NCI-H82 treated with DMSO at 0.1 percent for 48 hours (cell line): ENCODE data around the gene PTPRT.

Source experiments
- DNase-seq: peaks from one replicate; lab custom pipeline; 2025; ENCODE audit not compliant: unreplicated experiment; lab: John Stamatoyannopoulos, UW

Gene PTPRT

GRCh38 chr20:42920776-42921175 lies 268.9 kb downstream of the PTPRT start:
- no peak for DNase-seq

GRCh38 chr20:42919316-42919715 lies 270.4 kb downstream of the PTPRT start:
- DNase-seq = no peak

DNA sequence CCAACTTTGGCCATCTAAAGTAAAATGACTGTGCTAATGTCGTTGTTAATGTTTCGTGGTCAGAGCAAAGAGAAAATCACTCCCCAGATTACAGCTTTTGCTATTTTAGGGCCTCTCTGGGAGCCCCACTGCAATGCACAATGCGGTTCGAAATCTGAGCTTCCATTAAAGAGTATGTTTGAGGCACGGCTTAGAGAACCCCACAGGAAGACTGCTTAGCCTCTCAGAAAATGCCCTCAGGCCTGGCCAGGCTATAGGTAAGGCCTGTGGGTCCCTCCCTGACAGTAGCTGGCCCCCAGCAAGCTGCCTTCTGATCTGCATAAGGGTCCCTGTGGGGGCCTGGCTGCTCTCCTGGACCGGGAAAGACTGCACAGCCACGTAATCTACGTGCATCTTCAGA lies 274.6 kb downstream of the PTPRT start:
- no peak for DNase-seq

DNA sequence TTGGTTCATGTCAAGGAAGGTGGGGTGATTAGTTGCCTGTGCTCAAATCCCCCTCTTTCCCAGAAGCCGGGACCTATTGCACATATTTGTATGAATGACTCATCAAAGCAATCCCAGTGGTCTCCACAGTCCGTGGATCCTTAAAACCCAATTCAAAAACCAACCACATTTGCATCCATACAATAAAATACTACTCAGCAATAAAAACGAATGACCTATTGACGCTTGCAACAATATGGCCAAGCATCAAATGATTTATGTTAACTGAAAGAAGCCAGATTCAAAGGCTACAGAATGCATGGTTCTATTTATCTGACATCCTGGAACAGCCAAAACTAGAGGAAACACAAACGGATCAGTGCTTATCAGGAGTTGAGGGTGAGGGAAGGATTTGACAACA lies 275.4 kb downstream of the PTPRT start:
- no peak for DNase-seq

GRCh38 chr20:42910808-42911207 lies 278.9 kb downstream of the PTPRT start:
- peak; percentile 64 for DNase-seq

GRCh38 chr20:42907730-42908129 lies 282.0 kb downstream of the PTPRT start:
- no peak for DNase-seq

GRCh38 chr20:42906120-42906519 lies 283.6 kb downstream of the PTPRT start:
- no peak for DNase-seq

GRCh38 chr20:42902509-42902908 lies 287.2 kb downstream of the PTPRT start:
- no peak for DNase-seq

DNA sequence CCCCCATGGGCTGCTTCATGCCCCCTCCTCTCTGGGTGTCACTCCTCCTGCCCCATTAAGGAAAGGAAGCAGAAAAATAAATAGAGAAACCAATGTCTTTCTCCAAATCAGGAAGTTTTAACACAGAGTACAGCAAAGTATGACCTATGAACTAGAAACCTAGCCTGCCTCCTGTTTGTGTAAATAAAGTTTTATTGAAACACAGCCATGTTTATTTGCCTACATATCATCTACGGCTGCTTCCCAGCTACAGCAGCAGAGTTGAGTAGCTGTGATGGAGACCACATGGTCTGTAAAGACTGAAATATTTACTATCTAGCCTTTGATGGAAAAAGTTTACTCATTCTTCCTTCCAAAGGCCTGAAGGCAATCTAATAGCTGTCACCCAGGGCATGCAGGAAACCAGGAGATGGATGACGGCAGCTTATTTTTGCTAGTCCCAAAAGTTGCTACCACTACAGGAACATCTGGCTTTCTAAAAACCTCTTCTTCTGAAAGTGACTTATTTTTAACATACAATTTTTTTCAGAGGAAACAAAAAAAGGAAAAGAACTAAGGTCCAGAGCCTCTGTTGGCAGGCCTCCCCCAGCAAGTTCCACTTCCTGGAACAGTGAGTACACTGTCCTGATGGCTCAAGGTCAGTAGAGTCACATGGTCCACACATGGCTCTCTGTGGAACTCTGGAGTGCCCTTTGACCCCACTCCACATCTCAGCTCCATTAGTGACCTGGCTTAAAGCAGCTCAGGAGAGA lies 287.8 kb downstream of the PTPRT start:
- no peak for DNase-seq

DNA sequence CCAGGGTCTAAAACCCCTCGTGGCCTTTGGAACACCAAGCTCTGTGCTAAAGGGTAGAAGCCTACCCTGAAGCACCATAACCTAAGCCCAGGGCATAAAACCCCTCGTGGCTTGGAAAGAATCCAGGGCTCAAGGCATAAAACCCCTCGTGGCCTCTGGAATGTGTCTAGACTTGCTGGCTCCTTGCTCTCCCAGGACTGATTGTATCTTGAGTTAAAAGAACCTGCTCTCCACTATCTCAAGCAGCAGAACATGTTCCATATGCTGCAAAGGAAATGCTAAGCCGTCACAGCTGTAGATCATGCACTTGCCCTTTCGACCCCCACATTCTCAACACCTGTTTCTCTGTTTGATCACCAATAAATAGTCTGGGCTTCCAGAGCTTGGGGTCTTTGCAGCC lies 288.9 kb downstream of the PTPRT start:
- DNase-seq = peak; percentile 37

DNA sequence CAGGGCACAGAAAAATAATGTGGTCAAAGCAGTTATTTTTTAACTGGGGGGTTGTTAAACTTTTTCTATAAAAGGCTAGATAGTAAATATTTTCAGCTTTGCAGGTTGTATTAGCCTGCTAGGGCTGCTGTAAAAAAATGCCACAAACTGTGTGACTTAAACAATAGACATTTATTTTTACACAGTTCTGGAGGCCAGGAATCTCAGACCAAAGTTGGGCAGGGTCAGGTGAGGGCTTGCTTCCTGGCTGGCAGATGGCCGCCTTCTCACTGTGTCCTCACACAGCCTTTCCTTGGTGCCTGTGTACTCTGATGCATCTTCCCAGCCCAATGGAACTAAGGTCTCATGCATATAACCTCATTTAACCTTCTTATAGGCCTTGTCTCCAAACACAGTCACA lies 294.7 kb downstream of the PTPRT start:
- DNase-seq = peak; percentile 52

- DNase-seq = no peak
Observed at GRCh38 chr20:42894483-42894882, 295.2 kb downstream of the PTPRT start.

GRCh38 chr20:42889517-42889916 lies 300.2 kb downstream of the PTPRT start:
- DNase-seq = no peak

DNA sequence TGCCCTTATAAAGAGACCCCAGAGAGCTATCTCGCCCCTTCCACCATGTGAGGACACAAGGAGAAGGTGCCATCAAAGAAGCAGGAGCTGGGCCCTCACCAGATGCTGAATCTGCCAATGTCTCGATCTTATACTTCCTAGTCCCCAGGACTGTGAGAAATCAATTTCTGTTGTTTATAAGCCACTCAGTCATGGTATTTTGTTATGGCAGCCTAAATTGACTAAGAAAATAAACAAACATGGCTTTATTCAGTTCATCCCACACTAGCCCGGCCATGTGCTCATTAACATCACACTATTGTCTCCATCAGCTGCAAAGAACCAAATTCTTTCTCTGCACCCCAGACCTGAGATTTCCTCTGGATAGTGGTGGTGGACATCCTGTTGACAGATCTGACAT lies 302.4 kb downstream of the PTPRT start:
- DNase-seq = no peak

DNA sequence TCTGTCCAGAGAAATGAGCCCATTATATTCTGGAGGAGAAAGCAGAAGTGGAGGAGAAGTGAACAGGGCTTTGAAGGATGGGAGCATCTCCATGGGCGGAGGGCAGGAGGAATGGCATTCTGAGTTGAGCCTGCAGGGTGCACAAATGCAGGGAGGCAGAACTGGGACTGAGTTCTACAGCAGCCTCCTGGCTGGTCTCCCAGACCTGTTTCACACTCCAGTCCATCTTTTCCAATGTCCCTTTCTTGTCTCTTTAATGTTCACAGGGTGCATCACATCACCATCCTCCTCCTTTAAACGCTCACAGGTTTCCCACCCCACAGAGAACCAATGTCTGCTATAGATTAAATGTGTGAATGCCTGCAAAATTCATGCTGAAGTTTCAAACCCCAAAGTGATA lies 302.9 kb downstream of the PTPRT start:
- no peak for DNase-seq

DNA sequence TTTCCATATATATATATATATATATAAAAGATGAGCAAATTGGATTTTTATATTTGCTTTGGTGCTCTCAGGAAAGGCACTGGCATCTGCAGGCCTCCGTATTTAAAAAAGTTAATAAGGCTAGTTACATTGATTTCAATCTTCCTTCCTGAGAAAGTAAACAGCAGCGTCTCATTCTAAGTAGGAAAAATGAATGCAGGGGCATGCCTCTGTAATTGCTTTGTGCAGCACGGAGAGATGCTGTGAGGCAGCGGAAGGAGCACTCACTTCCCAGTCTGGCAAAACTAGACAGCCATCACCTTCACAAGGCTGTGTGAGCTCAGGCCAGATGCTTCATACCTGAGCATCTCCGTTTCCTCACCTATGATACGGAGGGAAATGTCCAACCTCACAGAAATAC lies 303.7 kb downstream of the PTPRT start:
- DNase-seq = no peak

DNA sequence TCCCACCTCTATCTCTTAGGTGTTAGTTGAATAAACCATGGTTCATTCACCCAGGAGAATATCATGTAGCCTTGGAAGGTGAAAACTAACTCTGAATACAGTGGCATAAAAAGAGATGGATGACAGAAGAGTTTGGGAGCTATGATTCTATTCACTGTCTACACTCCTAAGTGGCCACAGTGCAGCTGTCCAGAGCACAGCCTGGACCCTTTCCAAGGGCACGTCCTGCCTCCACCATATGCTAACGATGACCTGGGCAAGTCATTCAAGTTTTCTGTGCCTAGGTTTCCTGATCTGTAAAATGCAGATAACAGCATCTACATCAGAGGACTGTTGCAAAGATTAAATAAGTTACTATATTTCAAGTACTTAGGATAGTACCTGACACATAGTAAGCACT lies 314.1 kb downstream of the PTPRT start:
- DNase-seq = no peak

DNA sequence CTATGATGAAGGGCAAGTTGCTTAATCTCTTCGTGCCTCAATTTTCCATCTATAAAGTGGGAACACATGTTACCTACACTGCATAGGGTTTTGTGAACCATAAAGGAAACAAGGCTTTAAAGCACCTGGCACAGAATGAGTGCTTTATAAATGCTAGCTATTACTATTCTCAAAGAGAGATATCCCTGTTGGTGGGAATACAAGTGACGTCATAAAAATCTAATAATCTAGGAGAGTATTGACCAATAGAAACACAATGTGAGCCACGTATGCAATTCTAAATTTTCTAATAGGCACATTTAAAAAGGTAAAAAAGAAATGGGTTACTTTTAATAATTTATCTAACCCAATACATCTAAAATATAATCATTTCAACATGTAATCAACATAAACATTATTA lies 316.4 kb downstream of the PTPRT start:
- DNase-seq = no peak

- no peak for DNase-seq
Observed at GRCh38 chr20:42864116-42864515, 325.6 kb downstream of the PTPRT start.

- DNase-seq = peak; percentile 27
Observed at GRCh38 chr20:42862446-42862845, 327.3 kb downstream of the PTPRT start.

DNA sequence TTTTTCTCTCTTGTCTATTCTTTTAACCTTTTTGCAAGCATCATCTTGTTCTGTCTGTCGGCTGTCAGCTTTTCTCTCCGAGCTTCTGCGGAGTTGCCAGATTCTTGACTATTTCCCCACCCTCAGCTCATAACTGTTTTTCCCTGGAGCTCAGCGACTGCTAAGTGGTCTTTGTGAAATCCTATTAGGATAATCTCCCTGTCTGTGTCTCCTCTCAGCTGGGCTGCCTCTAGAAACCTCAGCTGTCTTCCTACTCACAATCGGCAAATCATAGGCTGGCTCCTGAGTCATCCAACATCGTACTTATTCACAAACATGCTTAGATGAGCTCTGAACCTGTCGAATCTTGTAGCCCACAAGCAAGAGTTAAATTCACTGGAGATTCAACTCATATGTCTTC lies 332.3 kb downstream of the PTPRT start:
- DNase-seq = peak; percentile 99

- no peak for DNase-seq
Observed at GRCh38 chr20:42855896-42856295, 333.8 kb downstream of the PTPRT start.

DNA sequence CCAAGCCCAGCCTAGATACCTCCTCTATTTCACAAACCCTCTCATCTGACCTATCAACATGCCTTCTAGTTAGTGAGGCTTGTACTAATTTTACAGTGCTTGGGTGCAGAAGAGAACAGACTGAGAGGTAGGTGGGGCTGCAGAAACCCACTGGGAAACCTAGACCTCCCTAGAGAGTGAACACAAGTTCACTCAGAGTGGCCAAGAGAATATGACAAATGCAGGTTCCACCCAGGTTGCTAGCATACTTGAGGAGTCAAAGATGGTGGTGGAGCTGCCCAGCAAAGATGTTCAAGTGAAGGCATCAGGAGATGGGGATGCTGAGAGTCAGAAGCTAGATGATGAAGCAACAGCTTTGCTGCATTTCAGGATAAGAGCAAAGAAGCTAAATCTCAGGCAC lies 337.0 kb downstream of the PTPRT start:
- no peak for DNase-seq
